HG03521 (cell line): ENCODE measurements around the gene ERCC8.
A peak's percentile ranks its signal among the peaks of the same experiment; 100 is the strongest.
"Not testable (repeated sequence)": the region's sequence is repeated elsewhere in the genome, so short reads cannot be mapped to it uniquely, and the experiment has no call there.

Experiments used
- ATAC-seq: cut with Tn5 transposase; IDR thresholded peaks from one replicate; pipeline ENCODE4 v1.9.1; 2021; ENCODE audit warnings: mild to moderate bottlenecking, moderate library complexity; ENCODE audit not compliant: unreplicated experiment

Gene ERCC8

DNA sequence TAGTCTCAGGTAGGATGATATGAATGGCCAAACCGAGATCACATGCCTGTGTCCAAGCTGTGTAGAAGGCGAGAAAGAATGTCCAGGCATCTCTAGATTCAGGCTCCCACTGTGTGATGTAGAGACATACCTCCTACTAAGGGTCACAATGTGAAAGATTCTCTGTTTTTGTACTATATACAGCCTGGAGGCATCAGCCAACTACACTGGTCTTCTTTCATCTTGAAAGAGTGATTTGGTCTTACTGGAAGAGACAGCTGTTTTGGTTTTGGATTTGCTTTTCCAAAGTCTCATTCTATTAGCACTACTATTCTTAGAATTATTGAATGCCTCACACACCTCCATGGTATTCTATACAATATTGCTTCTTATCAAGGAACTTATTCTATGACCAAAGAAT is 26.4 kb downstream of the ERCC8 start:
- ATAC-seq, result no peak

GRCh38 chr5:60916646-60917045 is 28.2 kb downstream of the ERCC8 start:
- ATAC-seq, result no peak

DNA sequence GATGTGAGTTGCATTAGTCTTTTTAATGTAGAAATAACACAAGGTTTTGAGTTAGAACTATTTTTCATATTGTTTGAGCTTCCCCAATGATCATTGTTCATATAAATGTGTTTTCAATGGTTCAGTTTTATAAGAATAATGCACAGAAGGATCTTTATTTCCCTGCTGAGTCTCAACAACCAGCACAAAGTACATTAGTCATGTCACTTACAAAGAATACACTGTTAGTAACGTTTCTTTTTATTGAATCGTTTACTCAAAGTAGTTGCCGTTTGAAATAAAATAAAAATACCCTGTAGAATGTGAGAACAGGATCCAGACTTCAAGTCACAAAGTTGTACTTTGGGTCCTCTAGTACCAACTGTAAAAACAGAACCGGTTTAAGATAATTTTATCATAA is 41.5 kb downstream of the ERCC8 start:
- no peak for ATAC-seq

DNA sequence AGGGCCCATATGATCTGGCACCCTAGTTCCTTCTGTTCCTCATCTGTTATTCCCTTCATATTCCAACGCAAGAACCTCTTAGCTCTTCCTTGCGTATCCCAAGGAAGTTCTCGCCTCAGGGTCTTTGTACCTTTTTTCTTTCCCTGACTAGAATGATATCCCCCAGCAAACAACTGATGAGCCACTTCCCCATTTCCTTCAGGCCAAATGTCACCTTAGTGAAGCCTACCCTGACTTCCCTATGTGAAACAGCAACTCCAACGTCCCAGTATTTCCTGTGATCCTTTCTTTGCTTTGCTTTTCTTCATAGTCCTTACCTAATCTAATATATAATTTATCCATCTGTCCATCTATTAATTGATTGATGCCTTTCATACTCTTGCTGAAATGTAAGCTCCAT is 47.9 kb downstream of the ERCC8 start:
- no peak for ATAC-seq

GRCh38 chr5:60893521-60893920 is 51.3 kb downstream of the ERCC8 start:
- no peak for ATAC-seq

DNA sequence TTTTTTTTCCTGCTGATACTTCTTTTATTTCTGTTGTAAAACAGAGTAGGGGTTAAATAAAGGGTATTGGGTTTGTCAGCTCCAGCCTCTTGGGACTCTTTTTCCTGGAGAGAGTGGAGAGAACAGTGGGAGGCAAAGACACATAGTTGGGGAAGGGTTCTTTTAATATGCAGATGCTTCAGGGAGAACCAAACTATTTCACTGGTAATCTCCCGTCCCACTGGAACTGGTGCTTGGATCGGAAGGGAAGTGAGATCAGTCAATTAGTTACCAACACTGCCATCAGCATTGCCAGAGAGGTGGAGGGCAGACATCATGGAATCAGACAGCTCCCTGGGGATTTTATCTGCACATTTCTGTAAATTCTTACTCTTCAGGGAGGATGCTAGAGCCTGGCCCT is 53.2 kb downstream of the ERCC8 start:
- ATAC-seq, result no peak

DNA sequence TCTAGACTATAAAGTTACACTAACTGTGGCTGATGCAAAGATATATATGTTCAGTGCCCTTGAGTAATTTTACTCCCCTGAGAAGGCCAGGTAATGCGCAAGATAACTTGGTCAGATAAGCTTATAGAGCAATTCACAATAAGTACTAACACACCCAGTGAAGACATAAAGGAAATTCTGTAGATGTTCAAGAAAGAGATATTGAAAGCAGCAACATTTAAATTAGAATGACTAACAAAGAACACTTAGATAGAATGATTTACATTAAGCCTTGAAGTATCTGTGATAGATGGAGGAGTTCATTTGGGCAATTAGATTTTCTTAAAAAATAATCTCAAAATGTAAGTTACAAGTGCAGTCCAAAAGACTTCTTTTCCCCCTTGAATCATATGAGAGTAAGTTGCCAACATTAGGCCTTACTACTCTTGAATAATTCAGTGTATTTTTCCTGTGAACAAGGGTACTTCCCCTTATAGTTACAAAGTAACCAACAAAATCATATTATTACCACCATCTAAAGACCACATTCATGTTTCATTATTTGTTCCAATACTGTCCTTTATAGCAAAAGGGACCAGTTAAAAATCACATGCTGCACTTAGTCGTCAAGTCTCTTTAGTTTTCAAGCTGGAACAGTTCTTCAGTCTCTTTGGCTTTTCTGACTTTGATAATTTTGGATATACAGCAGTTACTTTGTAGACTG is 56.4 kb downstream of the ERCC8 start:
- ATAC-seq, result no peak

- no peak for ATAC-seq
Measured at GRCh38 chr5:60887746-60888145, 57.1 kb downstream of the ERCC8 start.

DNA sequence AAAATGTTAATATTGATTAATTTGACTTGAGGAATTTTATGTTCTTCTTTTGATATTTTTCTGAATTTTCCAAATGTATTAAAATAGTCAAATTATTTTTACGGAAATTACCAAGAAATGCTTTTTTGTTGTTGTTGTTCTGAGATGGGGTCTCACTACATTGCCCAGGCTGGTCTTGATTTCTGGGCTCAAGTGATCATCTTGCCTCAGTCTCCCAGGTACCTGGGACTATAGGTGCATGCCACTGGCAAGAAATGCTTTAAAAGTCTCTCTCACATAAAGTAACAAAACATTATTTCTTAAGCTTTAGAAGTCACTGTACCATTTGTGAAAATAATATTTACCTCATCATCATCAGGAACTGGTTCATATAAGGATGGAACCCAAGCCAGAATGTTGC is 57.8 kb downstream of the ERCC8 start:
- ATAC-seq, result no peak

DNA sequence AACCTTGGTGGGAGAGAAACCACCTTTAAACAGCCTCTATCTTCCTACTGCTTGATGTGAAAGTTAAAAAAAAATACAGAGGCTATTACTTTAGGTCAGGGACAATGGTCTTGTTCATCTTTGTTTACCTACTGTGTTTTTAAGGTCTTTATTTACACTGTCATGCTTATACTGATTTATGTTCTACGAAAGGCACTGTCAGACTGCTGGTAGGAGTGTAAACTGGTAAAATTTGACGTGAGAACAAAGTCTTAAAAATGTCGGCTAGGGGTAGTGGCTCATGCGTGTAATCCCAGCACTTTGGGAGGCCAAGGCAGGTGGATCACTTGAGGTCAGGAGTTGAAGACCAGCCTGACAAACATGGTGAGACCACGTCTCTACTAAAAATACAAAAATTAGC is 58.7 kb downstream of the ERCC8 start:
- no peak for ATAC-seq

- no peak for ATAC-seq
Measured at GRCh38 chr5:60883229-60883628, 61.6 kb downstream of the ERCC8 start.

DNA sequence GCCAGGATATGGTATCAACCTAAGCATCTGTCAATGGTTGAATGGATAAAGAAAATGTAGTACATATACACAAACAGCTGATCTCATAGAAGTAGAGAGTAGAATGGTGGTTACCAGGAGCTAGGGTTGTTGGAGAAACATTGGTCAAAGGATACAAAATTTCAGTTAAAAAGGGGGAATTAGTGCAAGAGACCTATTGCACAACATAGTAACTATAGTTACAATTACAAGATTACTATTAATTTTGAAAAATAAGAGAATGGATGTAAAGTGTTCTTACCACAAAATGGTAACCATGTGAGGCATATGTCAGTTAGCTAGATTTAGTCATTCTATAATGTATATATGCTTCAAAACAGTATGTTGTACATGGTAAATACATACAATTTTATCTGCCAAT is 72.0 kb downstream of the ERCC8 start:
- ATAC-seq, result no peak

DNA sequence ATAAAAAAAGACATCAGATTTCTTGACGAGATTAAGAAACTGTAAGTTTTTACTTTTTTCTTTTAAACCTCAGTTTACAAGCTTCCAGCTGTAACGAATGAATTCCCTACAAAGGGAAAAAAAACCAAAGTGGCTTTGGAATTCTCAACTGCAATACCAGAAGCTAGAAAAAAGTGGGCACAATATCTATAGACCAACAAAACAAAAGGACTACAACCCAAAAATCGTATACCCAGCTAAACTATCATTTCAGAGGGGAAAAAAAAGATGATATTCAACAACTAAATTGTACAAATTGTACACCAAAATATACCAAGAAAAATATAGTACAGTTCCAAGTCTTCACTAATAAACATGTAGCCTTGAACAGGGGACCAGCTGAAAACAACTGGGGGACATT is 74.0 kb downstream of the ERCC8 start:
- no peak for ATAC-seq

DNA sequence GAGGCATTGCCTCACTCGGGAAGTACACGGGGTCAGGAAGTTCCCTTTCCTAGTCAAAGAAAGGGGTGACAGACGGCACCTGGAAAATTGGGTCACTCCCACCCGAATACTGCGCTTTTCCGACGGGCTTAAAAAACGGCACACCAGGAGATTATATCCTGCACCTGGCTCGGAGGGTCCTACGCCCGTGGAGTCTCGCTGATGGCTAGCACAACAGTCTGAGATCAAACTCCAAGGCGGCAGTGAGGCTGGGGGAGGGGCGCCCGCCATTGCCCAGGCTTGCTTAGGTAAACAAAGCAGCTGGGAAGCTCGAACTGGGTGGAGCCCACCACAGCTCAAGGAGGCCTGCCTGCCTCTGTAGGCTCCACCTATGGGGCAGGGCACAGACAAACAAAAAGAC is 84.3 kb downstream of the ERCC8 start:
- not testable (repeated sequence) for ATAC-seq

DNA sequence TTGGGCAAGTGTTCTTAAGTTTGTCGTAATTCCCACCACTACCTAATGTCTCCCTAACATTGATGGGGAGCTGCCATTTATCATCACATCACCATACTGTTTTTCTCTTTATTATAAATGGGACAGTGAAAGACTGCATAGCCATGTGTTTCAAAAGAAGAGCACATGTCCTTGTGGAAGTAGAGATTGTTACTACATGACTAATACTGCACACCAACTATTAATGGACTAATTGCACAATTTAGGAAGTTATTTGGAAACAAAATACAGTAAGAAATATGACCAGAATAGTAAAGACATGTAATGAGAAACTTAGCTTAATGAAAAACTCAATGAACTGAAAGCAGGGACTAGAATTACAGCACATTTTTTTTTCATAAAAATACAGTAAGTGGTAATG is 88.8 kb downstream of the ERCC8 start:
- no peak for ATAC-seq

GRCh38 chr5:60852940-60853339 is 91.9 kb downstream of the ERCC8 start:
- ATAC-seq, result no peak

DNA sequence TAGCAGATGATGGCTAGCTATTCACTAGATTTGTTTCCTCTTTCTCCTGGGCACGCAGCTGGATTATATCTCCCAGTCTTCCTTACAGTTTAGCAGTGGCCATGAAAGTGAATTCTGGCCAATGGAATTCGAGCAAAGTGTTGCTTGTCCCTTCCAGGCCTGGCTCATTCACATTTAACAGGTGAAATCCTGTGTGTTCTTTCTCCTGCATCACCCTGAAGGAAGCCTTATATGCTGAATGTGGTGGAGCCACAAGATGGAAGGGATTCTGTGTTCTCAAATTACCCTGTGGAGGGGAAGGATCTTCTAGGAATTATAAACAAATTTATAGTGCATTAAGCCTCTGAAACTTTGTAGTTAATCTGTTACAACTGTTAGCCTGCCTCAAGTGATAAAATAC is 92.6 kb downstream of the ERCC8 start:
- no peak for ATAC-seq

DNA sequence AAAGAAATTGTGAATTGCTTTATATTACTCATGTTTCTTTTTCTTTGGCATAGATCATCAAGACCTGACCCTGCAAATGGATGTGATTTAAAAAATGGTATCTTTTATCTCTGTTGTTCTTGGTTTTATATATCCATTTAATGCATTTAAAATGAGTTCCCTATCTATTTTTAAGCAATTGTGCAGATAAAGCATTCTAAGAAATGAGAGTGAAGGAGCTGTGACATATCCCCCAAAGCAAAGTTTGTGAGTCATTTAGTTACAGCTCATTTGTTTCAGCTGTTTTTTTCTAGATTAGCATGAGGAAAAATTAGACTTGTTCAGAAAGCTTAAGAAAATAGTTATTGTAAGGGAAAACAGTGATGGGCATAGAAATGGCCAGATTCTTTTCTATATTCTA is 93.2 kb downstream of the ERCC8 start:
- ATAC-seq, result no peak

DNA sequence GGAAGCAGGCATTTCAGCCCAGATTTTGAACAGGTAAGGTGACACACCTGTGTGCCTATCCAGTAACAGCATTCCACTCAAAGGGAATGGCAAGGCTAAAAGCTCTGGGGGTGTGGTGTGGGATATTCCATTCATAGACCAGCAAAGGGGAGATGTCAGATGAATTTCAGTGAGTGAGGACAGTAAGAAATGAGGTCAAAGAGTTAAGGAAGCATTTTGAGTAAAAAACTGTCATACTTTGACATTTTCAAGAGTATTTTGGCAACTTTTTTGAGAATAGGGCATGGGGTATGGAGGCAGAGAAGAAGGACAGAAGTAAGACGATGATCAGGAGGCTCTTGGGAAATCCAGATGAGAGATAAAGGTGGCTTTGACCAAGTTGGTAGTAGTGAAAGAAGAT is 98.6 kb downstream of the ERCC8 start:
- no peak for ATAC-seq

DNA sequence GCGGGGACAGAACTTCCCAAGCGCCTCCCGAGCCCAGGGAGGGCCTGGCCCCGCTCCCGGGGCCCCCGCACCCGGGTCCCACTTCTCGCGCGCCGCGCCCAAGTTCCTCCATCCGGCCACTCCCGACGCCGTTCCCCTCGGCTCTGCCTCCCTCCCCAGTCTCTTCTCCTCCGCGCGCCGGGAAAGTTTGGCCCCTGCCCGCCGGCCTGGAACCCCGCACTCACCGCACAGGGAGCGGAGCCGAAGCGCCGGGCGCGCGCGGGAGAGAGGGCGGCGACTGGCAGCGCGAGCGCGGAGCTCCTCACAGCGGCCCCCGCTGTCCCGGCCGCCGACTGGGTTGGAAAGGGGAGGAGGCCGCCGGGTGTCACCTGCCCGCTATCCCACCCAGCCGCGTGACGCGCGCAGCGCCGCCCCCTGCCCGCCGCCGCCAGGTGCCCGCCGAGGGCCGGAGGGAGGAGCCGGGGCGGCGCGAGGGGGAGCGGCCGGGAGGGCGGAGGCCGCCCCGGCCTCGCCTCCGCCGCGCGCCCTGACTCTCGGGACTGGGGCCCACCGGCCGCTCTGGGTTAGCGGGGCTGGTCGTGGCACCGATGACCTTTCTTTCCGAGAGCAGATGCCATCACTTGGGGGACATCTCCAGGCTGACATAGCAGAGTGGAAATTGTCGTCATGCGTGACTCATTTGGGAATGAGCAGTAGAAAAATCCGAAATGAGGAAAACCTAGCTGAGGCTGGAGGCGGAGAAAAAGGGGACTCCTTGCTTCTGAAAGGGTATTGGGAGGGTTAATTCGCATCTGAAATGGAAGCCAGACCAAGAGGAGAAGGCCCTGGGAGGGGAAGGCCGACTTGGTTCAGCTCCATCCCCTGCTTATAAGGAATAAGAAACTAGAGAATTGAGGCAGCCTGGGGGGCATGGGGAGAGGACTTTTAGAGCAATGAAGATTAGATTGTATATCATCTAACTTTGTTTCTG is 100.6 kb downstream of the ERCC8 start, which contains the start of gene ELOVL7:
TSS of gene ELOVL7 (minus strand) at position 334 of the 970 bp plus-strand sequence. CDS start 56,872 bp downstream, outside the sequence.
- ATAC-seq, result peak; percentile 94

- peak; percentile 6 for ATAC-seq
Measured at GRCh38 chr5:60843386-60843935, 101.4 kb downstream of the ERCC8 start.
